HG03159 (cell line): ENCODE measurements around the gene CCNB1.
"Not testable (repeated sequence)": the region's sequence is repeated elsewhere in the genome, so short reads cannot be mapped to it uniquely, and the experiment has no call there.

Experiments
- ATAC-seq: cut with Tn5 transposase; IDR thresholded peaks from one replicate; pipeline ENCODE4 v1.9.1; 2021; ENCODE audit warnings: mild to moderate bottlenecking, moderate library complexity; ENCODE audit not compliant: unreplicated experiment

The CCNB1 gene

DNA sequence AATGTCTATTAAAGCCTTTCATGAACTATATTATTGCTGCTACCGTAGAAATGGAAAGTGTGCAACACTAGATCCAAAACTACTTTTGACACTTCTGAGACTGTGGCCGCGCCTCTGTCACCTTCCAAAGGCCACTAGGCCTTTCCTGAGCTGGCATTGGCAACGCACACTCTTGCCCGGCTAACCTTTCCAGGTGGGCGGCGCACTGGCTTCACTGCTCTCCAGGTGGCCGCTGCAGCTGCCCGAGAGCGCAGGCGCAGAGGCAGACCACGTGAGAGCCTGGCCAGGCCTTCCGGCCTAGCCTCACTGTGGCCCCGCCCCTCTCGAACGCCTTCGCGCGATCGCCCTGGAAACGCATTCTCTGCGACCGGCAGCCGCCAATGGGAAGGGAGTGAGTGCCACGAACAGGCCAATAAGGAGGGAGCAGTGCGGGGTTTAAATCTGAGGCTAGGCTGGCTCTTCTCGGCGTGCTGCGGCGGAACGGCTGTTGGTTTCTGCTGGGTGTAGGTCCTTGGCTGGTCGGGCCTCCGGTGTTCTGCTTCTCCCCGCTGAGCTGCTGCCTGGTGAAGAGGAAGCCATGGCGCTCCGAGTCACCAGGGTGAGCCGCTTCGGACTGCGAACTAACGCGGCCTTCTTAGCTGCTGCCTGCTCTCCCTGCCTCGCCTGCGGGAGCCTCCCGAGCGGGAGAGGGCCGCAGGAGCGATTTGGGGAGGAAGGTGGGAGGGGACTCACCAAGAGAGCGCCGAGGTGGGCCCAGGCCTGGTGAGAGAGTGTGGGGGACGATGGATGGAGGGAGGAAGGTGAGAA is at the start of gene CCNB1:
Gene CCNB1, plus strand, starts transcription at position 465 of the 807 bp plus-strand sequence. Its CDS starts 113 bp downstream, at position 578.
- ATAC-seq, result peak; percentile 99

DNA sequence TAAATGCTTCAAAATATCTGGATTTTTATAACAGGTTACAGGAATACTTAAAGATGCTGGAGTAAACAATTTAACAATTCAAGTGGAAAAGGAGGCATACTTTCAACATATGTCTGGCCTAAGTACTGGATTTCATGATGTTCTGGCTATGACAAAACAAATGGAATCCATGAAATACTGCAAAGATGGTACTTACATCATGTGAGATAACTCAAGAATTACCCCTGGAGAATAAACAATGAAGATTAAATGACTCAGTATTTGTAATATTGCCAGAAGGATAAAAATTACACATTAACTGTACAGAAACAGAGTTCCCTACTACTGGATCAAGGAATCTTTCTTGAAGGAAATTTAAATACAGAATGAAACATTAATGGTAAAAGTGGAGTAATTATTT is 37.5 kb upstream of the CCNB1 start:
- no peak for ATAC-seq

DNA sequence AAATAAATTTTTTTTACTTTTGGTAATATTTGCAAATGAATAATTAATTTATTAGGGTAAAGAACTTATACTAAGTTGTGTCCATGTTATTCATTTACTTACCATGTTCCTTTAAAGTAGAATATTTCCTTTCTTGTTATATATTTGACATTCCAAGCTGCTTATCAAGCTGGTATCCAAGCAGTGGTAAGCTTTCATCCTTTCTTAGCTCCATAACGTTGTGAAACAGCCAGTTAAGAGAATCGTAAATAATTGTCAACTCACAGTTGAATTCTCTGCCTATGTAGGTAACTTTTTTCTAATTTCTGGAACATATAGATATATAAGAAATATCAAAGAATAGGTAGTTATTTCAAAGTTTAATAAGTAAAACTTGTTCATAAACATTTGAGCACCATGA is 36.7 kb upstream of the CCNB1 start:
- no peak for ATAC-seq

DNA sequence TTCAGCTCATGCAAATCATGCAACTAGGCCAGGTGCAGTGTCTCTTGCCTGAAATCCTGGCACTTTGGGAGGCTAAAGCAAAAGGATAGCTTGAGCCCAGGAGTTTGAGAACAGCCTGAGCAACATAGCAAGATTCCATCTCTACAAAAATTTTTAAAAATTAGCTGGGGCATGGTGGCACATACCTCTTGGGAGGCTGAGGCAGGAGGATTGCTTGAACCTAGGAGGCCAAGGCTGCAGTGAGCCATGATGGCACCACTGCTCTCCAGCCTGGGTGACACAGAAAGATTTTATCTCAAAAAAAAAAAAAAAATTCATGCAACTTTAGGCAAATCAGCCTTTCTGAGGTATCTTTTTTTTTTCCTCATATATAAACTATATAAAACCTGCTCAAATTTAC is 35.6 kb upstream of the CCNB1 start:
- ATAC-seq, result no peak

DNA sequence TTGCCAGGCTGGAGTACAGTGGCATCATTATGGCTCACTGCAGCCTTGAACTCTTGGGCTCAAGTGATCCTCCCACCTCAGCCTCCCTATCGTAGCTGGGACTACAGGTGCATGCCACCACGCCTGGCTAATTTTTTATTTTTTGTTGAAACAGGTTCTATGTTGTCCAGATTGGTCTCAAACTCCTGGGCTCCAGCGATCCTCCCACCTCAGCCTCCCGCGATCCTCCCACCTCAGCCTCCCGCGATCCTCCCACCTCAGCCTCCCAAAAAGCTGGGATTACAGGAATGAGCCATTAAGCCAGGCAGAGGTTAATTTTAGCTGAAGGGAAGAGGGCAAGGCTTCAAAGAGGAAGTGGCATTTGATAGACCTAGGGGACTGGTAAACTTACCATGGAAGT is 32.8 kb upstream of the CCNB1 start:
- no peak for ATAC-seq

DNA sequence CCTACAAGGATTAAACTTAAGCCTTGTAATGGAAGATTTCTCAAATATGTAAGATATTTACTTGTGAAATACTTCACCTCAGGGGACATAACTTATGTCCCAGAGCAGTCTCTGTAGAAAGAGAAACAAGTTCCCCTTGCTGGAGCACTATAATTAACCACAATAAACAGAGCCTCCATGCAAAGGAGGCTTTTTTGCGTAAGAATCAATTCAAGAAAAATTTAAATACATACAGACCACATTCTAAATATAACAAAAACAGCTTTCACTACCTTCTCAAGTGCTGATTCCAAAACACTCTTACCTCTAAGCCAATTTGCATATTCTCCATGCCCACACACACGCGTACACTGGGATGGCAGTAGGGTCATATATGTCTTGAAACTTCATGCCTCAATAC is 30.7 kb upstream of the CCNB1 start:
- peak; percentile 88 for ATAC-seq

DNA sequence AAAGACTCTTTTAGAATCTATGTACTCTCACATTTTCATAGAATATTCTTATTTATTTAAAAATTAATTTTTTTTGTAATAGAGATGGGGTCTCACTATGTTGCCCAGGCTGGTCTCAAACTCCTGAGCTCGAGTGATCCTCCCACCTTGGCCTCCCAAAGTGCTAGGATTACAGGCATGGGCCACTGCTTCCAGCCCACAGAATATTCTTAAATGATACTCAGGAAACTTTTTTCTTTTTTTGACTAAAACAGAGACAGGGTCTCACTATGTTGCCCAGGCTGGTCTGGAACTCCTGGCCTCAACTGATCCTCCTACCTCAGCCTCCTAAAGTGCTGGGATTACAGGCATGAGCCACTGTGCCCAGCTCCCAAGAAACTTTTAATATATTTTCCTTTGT is 29.7 kb upstream of the CCNB1 start:
- not testable (repeated sequence) for ATAC-seq

DNA sequence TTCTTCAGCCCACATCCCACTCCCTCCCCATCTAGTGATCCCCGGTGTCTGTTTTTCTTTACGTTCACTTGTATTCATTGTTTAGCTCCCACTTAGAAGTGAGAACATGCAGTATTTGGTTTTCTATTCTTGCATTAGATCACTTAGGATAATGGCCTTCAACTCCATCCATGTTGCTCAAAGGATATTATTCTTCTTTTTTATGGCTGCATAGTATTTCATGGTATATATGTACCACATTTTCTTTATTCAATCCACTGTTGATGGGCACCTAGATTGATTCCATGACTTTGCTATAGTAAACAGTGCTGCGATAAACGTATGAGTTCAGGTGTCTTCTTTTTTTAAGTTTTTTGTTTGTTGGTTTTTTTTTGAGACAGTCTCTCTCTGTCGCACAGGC is 29.1 kb upstream of the CCNB1 start:
- ATAC-seq, result no peak

DNA sequence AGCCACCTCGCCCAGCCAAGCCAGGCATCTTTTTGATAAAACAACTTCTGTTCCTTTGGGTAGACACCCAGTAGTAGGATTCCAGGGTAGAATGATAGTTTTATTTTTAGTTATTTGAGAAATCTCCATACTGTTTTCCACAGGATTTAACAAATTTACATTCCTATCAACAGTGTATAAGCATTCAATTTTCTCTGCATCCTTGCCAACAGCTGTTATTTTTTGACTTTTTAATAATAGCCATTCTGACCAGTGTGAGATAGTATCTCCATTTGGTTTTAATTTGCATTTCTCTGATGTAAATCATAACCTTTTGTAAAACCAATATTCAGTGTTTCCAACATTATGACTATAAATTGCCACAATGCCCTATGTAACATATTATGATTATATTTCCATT is 28.2 kb upstream of the CCNB1 start:
- ATAC-seq, result no peak

DNA sequence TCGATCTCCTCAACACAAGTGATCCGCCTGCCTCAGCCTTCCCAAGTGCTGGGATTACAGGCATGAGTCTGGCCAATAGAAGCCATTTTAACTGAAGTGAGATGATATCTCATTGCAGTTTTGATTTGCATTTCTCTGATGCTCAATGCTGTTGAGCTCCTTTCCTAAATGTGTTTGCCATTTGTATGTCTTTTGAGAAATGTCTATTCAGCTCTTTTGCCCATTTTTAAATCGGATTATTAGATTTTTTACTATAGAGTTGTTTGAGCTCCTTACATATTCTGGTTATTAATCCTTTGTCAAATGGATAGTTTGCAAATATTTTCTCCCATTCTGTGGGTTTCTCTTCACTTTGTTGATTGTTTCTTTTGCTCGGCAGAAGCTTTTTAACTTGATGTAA is 26.7 kb upstream of the CCNB1 start:
- not testable (repeated sequence) for ATAC-seq

DNA sequence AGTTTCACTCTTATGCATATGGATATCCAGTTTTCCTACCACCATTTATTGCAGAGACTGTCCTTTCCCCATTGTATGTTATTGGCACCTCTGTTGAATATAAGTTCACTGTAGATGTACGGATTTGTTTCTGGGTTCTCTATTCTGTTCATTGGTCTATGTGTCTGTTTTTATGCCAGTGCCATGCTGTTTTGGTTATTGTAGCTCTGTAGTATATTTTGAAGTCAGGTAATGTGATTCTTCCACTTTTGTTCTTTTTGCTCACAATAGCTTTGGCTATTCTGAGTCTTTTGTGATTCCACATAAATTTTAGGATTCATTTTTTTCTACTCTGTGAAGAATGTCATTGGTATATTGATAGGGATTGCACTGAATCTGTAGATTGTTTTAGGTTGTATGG is 26.1 kb upstream of the CCNB1 start:
- ATAC-seq, result no peak

DNA sequence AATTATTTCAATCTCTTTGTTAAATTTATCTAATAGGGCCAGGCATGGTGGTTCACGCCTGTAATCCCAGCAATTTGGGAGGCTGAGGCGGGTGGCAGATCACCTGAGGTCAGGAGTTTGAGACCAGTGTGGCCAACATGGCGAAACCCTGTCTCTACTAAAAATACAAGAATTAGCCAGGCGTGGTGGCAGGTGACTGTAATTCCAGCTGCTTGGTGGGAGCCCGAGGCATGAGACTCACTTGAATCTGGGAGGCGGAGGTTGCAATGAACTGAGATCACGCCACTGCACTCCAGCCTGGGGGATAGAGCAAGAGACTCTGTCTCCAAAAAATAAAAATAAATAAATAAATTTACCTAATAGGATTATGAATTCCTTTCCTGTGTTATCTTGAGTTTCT is 18.4 kb upstream of the CCNB1 start:
- not testable (repeated sequence) for ATAC-seq

DNA sequence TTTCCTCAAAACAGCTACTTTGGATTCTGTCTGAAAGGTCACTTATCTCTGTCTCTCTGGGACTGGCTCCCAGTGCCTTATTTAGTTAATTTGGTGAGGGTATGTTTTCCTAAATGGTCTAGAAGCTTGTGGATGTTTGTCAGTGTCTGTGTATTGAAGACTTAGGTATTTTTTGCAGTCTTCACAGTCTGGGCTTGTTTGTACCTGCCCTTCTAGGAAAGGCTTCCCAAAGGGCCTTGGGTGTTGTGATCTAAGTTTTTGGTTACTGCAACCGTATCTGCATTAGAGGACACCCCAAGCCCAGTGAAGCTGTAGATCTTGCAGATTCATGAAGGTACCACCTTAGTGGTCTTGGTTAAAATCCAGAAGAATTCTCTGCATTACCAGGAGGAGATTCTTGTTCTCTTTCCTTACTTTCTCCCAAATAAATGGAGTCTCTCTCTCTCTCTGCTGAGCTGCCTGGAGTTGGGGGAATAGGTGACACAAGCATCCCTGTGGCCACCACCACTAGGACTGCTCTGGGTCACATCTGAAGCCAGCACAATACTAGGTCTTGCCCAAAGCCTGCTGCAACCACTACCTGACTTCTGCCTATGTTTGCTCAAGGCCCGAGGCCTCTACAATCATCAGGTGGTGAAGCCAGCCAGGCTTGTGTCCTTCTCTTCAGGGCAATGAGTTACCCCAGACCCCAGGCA is 17.8 kb upstream of the CCNB1 start:
- ATAC-seq, result no peak

DNA sequence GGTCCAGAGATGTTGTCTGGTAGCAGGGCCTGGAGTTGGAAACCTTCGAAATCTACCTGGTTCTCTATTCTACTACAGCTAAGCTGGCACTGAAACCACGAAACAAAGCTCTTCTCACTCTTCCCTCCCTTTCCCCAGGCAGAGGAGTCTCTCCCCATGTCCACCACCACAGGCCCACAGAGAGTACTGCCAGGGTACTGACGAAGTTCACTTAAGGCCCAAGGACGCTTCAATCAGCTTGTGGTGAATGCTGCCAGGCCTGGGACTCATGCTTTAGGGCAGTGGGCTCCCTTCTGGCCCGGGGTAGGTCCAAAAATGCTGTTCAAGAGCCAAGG is 17.3 kb upstream of the CCNB1 start:
- no peak for ATAC-seq

DNA sequence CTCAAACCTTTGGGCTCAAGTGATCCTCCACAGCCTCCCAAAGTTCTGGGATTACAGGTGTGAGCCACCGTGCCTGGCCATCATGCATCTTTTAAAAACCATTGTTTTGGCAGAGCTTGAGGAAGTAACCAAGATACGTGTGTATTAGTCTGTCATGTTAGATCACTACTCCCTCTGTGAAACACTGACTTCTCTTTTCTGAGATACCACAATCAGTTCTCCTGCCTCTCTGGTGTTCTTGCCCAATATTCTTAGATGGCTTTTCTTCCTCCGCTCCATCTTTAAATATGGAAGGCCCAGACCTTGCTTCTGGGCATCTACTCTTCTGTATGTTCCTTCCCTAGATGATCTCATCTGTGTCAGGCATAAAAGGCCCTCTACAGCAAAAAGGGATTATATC is 14.2 kb upstream of the CCNB1 start:
- ATAC-seq, result no peak

DNA sequence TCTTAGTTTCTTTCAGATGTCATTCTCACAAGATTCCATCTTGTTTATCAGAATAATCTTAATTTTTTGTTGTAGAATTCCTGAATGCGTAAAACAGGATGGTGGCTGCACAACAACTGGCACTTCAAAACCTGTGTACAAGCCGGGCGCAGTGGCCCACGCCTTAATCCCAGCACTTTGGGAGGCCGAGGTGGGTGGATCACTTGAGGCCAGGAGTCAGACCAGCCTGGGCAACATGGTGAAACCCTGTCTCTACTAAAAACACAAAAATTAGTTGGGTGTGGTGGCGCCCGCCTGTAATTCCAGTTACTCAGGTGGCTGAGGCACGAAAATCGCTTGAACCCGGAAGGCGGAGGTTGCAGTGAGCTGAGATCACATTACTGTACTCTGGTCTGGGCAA is 10.5 kb upstream of the CCNB1 start:
- no peak for ATAC-seq

DNA sequence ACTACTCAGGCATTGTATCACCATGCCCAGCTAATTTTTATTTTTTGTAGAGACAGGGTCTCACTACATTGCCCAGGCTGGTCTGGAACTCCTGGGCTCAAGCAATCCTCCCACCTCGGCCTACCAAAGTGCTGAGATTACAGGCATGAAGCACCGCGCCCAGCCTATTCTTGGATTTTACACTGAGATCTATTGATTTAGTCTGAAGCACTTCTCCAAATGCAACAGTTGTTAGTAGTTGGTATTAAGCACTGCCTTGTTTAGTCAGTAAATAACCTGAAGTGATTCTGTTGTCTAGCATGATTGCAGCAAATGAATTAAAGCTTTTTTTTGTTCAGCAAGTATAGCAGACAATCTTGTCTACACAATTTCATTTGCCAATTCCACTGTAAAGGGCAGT is 8.9 kb upstream of the CCNB1 start:
- no peak for ATAC-seq

DNA sequence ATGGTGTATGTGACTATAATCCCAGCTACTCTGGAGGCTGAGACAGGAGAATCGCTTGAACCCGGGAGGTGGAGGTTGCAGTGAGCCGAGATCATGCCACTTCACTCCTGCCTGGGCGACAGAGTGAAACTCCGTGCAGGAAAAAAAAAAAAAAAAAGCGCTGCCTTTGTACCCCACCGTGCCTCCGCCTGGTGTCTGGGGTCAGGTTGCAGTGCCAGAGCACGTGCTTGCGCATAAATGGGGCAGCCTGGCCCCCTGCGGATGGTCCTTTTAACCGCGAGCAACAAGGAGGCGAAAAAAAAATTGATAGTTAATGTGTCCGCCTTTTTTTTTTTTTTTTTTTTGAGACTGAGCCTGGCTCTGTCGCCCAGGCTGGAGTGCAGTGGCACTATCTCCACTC is 6.3 kb upstream of the CCNB1 start:
- no peak for ATAC-seq

DNA sequence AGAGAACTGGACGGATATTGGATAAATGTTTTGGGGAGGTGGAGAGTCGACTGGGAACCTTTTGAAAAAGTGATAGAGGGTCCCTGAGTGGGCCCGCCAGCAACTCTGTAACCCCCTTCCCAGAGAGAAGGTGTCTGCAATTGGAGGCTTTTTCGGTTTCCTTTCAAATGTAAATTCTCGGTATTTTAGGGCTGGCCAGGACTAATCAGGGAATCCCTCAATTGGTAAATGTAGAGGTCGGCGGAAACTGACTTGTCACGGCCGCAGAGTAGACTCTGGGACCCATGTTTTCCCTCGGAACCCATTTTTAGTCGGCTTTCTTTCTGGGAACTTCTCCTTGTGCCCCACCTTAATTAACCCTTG is 524 bp downstream of the CCNB1 start:
- no peak for ATAC-seq

DNA sequence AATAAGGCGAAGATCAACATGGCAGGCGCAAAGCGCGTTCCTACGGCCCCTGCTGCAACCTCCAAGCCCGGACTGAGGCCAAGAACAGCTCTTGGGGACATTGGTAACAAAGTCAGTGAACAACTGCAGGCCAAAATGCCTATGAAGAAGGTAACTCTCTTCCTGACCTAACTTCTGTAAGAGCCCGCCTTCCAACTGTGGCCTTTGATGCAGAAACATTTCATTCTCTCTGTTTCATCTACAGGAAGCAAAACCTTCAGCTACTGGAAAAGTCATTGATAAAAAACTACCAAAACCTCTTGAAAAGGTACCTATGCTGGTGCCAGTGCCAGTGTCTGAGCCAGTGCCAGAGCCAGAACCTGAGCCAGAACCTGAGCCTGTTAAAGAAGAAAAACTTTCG is 979 bp downstream of the CCNB1 start:
- no peak for ATAC-seq

DNA sequence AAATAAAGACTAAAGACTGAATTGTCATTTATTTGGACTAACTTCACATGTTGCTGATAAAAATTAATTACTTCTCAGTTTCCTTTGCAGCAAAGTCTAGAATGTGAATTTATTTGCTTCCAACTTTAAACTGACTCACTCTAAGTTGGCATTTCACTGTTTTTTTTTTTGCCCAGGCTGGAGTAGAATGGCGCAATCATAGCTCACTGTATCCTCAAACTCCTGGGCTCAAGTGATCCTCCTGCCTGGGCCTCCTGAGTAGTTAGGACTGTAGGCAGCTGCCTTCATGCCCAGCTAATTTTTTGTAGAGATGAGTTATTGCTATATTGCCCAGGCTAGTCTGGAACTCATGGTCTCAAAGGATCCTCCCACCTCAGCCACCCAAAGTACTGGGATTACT is 3.5 kb downstream of the CCNB1 start:
- no peak for ATAC-seq

DNA sequence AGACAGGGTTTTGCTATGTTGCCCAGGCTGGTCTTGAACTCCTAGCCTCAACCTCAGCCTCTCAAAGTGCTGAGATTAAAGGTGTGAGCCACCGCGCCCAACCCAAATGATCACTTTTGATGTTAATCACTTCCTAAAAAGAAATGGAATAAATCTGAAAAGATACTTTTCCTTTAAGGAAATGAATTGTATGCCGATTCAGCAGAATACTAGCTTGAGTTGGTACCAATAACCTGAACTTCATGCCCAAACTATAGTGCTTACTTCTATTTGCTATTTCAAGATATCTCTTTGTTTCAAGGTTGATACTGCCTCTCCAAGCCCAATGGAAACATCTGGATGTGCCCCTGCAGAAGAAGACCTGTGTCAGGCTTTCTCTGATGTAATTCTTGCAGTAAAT is 4.0 kb downstream of the CCNB1 start:
- ATAC-seq, result no peak
